Measurements from ENCODE around the gene SLC35F1.

Gene SLC35F1

DNA sequence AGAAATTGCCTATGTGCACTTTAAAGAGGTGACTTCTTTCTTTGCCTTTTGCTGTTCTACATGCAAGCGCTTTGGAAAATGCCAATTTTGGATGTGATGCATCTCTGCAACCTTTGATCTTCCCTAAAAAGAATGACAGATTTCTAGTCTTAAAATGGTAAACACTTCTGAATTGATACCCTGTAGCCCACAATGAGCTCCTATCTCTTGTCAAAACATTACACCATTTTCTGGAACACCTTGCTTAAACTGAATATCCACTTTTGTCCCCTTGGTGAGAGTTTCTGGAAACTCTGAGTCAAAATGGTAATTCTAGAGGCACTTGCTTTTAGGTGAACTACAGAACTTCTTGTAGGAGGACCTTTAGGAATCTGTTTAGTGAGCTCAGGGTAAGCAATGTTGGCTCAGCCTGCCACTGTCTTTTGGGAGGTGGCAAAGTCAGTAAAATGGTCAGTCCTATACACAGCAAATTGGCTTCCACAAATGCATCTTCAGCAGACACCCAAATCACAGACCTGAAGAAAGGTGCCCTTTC, 216.5 kb downstream of the SLC35F1 start:
- no peak for DNase-seq (ENCODE audit: low read depth)

DNA sequence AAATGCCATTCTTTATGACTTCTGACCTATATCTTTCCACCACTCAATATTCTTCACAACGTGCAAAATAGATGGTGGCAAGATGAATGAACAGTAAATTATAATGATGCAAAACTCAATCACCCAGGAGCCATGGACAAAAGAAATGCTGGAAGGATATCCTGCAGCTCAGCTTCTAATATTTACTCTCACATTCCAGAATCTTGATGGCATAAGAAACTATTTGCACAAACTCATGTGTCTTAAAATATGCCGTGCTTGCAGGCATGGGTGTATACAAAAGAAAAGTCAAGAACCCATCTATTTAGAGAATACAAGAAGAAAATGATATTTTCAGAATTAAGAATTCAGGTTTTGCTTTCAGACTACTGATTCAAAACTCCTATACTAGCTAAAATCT, 217.8 kb downstream of the SLC35F1 start:
- DNase-seq (ENCODE audit: low read depth) = no peak

GRCh38 chr6:118128755-118129154, 221.7 kb downstream of the SLC35F1 start:
- no peak for DNase-seq (ENCODE audit: low read depth)

GRCh38 chr6:118134206-118134605, 227.1 kb downstream of the SLC35F1 start:
- no peak for DNase-seq (ENCODE audit: low read depth)

DNA sequence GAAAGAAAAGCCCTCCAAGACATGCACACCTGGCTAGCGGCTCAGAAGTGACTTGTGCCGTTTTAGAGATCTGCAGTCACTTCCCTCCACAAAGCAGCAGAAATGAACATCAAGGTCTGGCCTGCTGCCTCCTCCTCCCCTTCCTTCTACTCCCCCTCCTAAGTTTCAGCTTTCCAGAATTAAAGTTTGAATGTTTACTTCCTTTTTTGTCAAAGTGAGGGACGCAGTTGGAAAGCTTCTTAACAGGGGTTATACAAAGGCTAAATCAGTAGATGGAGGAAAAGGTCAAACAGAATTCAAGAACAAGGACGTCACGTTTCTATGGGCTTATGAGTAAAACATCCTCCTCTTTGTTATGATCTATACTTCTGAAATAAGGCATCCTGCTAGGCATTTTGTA, 227.7 kb downstream of the SLC35F1 start:
- no peak for DNase-seq (ENCODE audit: low read depth)

DNA sequence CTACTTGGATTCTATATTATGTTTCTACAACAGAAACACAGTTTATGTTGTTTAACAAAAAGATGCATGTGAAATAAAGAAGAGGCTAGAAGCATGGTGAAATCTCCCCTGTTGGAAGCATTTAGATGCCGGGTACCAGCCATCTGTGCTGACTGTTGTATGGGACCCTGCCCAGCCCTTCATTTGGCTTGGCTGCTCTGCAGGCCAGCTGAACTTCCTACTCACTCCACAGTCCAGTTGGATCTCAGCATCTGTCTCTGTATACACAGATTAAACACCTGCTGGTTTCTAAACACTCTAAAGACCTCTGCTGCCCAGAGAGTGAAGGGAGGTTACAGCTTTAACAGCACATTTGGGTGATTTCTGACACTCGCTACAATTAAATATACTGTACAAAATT, 228.3 kb downstream of the SLC35F1 start:
- DNase-seq (ENCODE audit: low read depth) = no peak

DNA sequence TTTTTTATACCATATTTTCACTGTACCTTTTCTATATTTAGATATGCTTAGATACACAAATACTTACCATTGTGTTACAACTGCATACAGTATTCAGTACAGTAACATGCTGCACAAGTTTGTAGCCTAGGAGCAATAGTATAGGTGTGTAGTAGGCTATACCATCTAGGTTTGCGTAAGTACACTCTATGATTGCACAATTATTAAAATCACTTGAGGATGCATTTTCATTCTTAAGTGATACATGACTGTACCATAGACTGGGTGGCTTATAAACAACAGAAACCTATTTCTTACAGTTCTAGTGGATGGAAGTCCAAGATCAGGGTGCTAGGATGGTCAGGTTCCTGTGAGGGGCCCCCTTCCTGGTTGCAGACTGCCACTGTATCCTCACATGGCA, 234.1 kb downstream of the SLC35F1 start:
- DNase-seq (ENCODE audit: low read depth) = no peak

- DNase-seq (ENCODE audit: low read depth) = no peak
Measured at GRCh38 chr6:118146584-118146983, 239.5 kb downstream of the SLC35F1 start.

GRCh38 chr6:118147511-118147910, 240.4 kb downstream of the SLC35F1 start:
- no peak for DNase-seq (ENCODE audit: low read depth)

DNA sequence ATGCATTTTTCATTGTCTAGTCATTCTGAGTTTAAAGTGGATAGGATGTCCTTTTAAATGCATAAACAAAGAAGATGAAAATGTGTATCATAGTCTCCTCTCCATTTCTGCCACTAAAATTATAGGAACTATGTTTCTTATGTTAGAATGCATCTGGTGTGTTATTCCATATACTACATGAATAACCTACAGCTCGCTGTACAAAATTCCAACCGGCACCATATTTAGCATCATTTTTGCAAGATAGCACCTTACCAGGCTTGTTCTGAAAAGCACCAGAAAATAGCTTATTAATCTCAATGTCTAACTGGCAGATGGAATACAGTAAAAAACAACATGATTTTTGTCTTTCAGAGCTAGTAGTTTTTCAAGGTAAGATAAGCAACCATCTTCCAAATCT, 241.5 kb downstream of the SLC35F1 start:
- DNase-seq (ENCODE audit: low read depth) = no peak

GRCh38 chr6:118152524-118152923, 245.5 kb downstream of the SLC35F1 start:
- DNase-seq (ENCODE audit: low read depth) = no peak

GRCh38 chr6:118161343-118161742, 254.3 kb downstream of the SLC35F1 start:
- DNase-seq (ENCODE audit: low read depth) = no peak

- DNase-seq (ENCODE audit: low read depth) = no peak
Measured at GRCh38 chr6:118163542-118163941, 256.5 kb downstream of the SLC35F1 start.

- no peak for DNase-seq (ENCODE audit: low read depth)
Measured at GRCh38 chr6:118165500-118165899, 258.4 kb downstream of the SLC35F1 start.

DNA sequence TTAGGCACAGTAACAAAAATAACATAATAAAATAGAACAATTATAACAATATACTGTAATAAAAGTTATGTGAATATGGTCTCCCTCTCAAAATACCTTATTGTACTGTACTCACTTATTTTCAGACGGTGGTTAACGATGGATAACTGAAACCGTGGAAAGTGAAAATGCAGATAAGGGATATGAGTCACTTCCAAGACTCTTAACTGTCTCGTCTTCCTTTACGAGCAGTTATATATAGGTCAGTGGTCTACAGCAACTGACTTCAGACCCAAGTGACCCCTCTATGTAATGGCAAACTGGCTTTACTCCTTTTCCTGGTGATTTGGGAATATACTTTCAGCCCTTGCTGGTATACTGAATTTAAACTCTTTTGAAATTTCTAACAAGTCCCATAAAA, 261.4 kb downstream of the SLC35F1 start:
- DNase-seq (ENCODE audit: low read depth) = no peak

DNA sequence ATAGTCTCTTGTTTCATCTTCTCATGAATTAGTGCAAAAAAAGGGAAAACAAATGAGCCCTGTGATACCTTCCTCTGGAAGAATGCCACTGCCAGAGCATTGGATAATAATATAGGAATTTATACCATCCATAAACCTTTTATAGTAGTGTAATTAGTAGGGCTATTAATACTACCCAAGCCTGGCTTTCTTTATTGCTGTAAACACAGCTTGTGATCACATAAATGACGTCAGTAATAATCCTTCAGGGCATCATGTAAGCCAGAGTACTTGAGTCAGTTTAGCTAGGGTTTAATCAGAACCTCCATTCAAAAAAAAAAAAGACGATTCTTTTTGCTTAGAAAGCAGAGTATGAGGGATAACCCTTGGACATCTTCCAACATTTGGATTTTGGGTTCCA, 264.8 kb downstream of the SLC35F1 start:
- DNase-seq (ENCODE audit: low read depth) = no peak

DNA sequence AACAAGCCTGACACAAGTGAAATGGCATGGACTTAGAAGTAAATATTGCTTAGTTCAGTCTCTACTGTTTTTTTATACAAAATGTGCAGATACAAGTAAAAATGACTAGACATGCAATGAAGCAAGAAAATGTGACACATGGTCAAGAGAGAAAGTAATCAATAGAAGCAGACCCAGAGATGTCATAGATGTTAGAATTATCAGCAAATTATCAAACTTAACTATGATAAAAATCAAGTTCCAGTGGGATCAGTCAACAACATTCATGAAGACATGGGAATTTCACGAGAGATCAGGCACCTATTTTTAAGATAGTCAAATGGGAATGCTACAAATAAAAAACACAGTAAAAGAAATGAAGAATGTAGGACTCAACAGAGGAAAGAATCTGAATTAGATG, 267.0 kb downstream of the SLC35F1 start:
- DNase-seq (ENCODE audit: low read depth) = no peak

DNA sequence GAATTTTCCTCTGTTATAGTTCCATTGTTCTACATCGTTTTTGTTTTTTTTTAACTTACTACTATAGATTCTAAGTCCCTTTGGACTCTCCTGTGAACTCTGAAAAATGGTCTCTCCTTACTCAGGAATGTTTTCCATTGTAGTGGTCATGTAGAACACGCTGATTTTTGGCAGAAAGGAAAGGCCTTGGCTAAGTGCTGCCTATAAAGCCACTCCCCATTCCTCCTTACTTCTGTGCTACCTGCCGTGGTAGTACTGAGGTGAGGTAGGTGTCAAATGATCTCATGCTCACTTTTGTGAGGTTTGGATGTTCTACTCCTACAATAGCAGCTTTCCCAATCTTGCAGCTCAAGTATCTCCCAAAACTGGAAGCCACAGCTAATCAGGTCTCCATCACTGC, 270.7 kb downstream of the SLC35F1 start:
- no peak for DNase-seq (ENCODE audit: low read depth)

- no peak for DNase-seq (ENCODE audit: low read depth)
Measured at GRCh38 chr6:118179048-118179447, 272.0 kb downstream of the SLC35F1 start.

- DNase-seq (ENCODE audit: low read depth) = no peak
Measured at GRCh38 chr6:118186672-118187567, 279.9 kb downstream of the SLC35F1 start.

GRCh38 chr6:118187568-118188164, 280.6 kb downstream of the SLC35F1 start:
- DNase-seq (ENCODE audit: low read depth) = no peak

- no peak for DNase-seq (ENCODE audit: low read depth)
Measured at GRCh38 chr6:118188561-118188960, 281.5 kb downstream of the SLC35F1 start.

GRCh38 chr6:118197539-118197938, 290.5 kb downstream of the SLC35F1 start:
- no peak for DNase-seq (ENCODE audit: low read depth)
